AG04450 (cell line): ENCODE results near the gene MAPRE2. TPM values are rescaled to one million over a fixed set of nuclear protein-coding genes. Genes with fewer than 3 reads are reported as not detected.

ENCODE experiments used
- CTCF ChIA-PET: fragments of 300-600, 350-600 bp; formaldehyde crosslinking; extraction: SDS; loops from one replicate; lab custom pipeline; 2022; ENCODE audit warnings: antibody characterized with exemption, inconsistent platforms; lab: Charles Lee
- POLR2A ChIA-PET: fragments of 350-600 bp; formaldehyde crosslinking; extraction: SDS; loops from one replicate; lab custom pipeline; 2021; ENCODE audit warnings: antibody characterized with exemption, inconsistent platforms; lab: Yijun Ruan, JAX
- DNase-seq: peaks from one replicate; pipeline ENCODE4 v3.0.0-alpha.2; 2011; ENCODE audit warnings: low read depth, low spot score
- H3K27ac ChIP-seq: one replicate; pipeline ENCODE4 v1.5.1; 2012; ENCODE audit warnings: low read depth, low read length, control low read depth
- H3K27me3 ChIP-seq: one replicate; pipeline ENCODE4 v1.6.0; 2012; ENCODE audit warnings: low read length; ENCODE audit not compliant: control insufficient read depth, insufficient read depth
- H3K4me3 ChIP-seq: 2 replicates; pipeline ENCODE4 v1.5.1; 2011; ENCODE audit warnings: mild to moderate bottlenecking, low read depth, low read length, control low read depth
- H3K9me3 ChIP-seq: 2 replicates; pipeline ENCODE4 v1.5.1; 2012; ENCODE audit warnings: low read length; ENCODE audit not compliant: control insufficient read depth, insufficient read depth
- CTCF ChIP-seq: IDR thresholded peaks from 2 replicates; pipeline ENCODE4 v1.5.1; 2011; ENCODE audit warnings: low read depth, low read length, control low read depth, inconsistent platforms
- polyA minus RNA-seq: library from RNA; depleted of rRNA, polyadenylated mRNA; stranded (reverse); fragments of >200 nt; gene quantifications from 2 replicates; pipeline ENCODE4 v1.2.3, GENCODE V29; 2011; rRNA and poly(A)+ RNA removed
- polyA plus RNA-seq: library from polyadenylated mRNA; depleted of rRNA; stranded (reverse); fragments of >200 nt; gene quantifications from 2 replicates; pipeline ENCODE4 v1.2.3, GENCODE V29; 2011; rRNA removed

Gene MAPRE2
- polyA plus RNA-seq, result 41.1 and 48.8 TPM in 2 replicates
- polyA minus RNA-seq, result 39.1 and 56.4 TPM in 2 replicates

GRCh38 chr18:35040988-35041814 lies at the start of gene MAPRE2:
Gene MAPRE2 (plus strand): TSS chr18:35041413. CDS start chr18:35041540, 127 bp downstream.
- peak; percentile 95 for DNase-seq
- Histone ChIP-seq H3K9me3 (no peaks in the 10 kb centered on the region), H3K4me3 (peak within 1 kb of the TSS; percentile 99), H3K27me3 (no peaks in the 10 kb centered on the region), H3K27ac (peak within 1 kb of the TSS; percentile 68)
- POLR2A ChIA-PET, result interaction anchor here (0.6 to 3.4 kb wide), 3 partner anchors 10 to 112 kb away, joined by 3 to 21 read pairs (median 6); no protein-coding TSS in a partner anchor
- CTCF ChIA-PET, result interaction anchor here (1.0 kb wide), 4 partner anchors 11 to 160 kb away, joined by 3 to 6 read pairs (median 4); no protein-coding TSS in a partner anchor
- peak; percentile 10; the same call in 1 of the 2 replicates for TF ChIP-seq CTCF

DNA sequence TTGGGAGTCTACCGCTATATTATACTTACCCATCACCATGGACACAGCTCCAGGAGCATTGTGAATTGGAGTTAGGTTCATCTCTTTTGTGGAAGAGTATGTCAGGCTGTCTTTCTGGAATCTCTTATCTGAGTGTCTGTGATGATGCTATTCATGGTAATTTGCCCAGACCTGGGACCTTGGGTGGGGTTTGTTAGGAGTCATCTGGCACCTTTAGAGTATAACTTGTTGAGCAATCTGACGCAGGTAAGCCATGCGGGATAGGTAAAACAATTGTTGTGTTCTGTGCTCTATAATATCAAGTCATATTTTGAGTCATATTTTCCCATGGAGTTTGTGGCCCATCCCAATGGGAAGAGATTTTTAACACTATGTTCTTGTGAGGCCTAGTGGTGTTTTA lies 49.7 kb upstream of the MAPRE2 start:
- CTCF ChIA-PET, result interaction anchor here (0.6 to 1.4 kb wide), 3 partner anchors 14 to 186 kb away, joined by 3 read pairs; no protein-coding TSS in a partner anchor
- no peak for TF ChIP-seq CTCF
- POLR2A ChIA-PET, result no interaction called here
- no peak overlapping the region for H3K4me3 ChIP-seq
- no peak overlapping the region for H3K27ac ChIP-seq
- H3K9me3 ChIP-seq, result no peaks in the 10 kb centered on the region
- peaks cover 2% of the 10 kb centered on the region for H3K27me3 ChIP-seq
- no peak for DNase-seq

GRCh38 chr18:34993289-34993688 lies 47.9 kb upstream of the MAPRE2 start:
- peaks cover 2% of the 10 kb centered on the region for H3K27me3 ChIP-seq
- no peak for TF ChIP-seq CTCF
- no peak overlapping the region for H3K4me3 ChIP-seq
- H3K27ac ChIP-seq, result no peak overlapping the region
- no peaks in the 10 kb centered on the region for H3K9me3 ChIP-seq
- POLR2A ChIA-PET, result no interaction called here
- CTCF ChIA-PET, result interaction anchor here (0.7 to 2.1 kb wide), 2 partner anchors 13 to 111 kb away, joined by 3 to 8 read pairs; no protein-coding TSS in a partner anchor
- DNase-seq, result no peak

GRCh38 chr18:34995746-34996145 lies 45.5 kb upstream of the MAPRE2 start:
- no peak overlapping the region for H3K4me3 ChIP-seq
- no peaks in the 10 kb centered on the region for H3K9me3 ChIP-seq
- peaks cover 2% of the 10 kb centered on the region for H3K27me3 ChIP-seq
- TF ChIP-seq CTCF, result no peak
- no peak overlapping the region for H3K27ac ChIP-seq
- ChIA-PET POLR2A (no interaction called here), CTCF (interaction anchor here (0.5 to 1.6 kb wide), 2 partner anchors 129 to 149 kb away, joined by 3 to 4 read pairs; no protein-coding TSS in a partner anchor)
- no peak for DNase-seq
